ENCODE data around the gene SRRM3.
"Not testable (repeated sequence)": the region's sequence is repeated elsewhere in the genome, so short reads cannot be mapped to it uniquely, and the experiment has no call there.

SRRM3 gene

GRCh38 chr7:76286842-76287403 is 85.2 kb downstream of the SRRM3 start:
- no peak for DNase-seq (ENCODE audit: low read depth in 1 of 2, low spot score in 1 of 2)

GRCh38 chr7:76290847-76291350 is 89.2 kb downstream of the SRRM3 start:
- not testable (repeated sequence) for DNase-seq (ENCODE audit: low read depth in 1 of 2, low spot score in 1 of 2)

GRCh38 chr7:76291351-76292212 is 89.9 kb downstream of the SRRM3 start:
- DNase-seq (ENCODE audit: low read depth in 1 of 2, low spot score in 1 of 2): peak; percentile 76 to 77

GRCh38 chr7:76292213-76292573 is 90.5 kb downstream of the SRRM3 start:
- DNase-seq (ENCODE audit: low read depth in 1 of 2, low spot score in 1 of 2): no peak

- DNase-seq (ENCODE audit: low read depth in 1 of 2, low spot score in 1 of 2): not testable (repeated sequence)
Observed at GRCh38 chr7:76292911-76293310, 91.2 kb downstream of the SRRM3 start.

- no peak for DNase-seq (ENCODE audit: low read depth in 1 of 2, low spot score in 1 of 2)
Observed at GRCh38 chr7:76293407-76293901, 91.8 kb downstream of the SRRM3 start.

- no peak for DNase-seq (ENCODE audit: low read depth in 1 of 2, low spot score in 1 of 2)
Observed at GRCh38 chr7:76294344-76295024, 92.8 kb downstream of the SRRM3 start.

GRCh38 chr7:76296743-76297740 is 95.3 kb downstream of the SRRM3 start:
- DNase-seq (ENCODE audit: low read depth in 1 of 2, low spot score in 1 of 2): no peak

GRCh38 chr7:76300166-76300731 is 98.6 kb downstream of the SRRM3 start:
- no peak for DNase-seq (ENCODE audit: low read depth in 1 of 2, low spot score in 1 of 2)

GRCh38 chr7:76301000-76301399 is 99.3 kb downstream of the SRRM3 start:
- no peak for DNase-seq (ENCODE audit: low read depth in 1 of 2, low spot score in 1 of 2)

- peak; percentile 46 to 52 for DNase-seq (ENCODE audit: low read depth in 1 of 2, low spot score in 1 of 2)
Observed at GRCh38 chr7:76302347-76303201, 100.9 kb downstream of the SRRM3 start, which contains the start of gene HSPB1. TSS of gene HSPB1 (plus strand) at chr7:76302673. CDS start at chr7:76302713, 40 bp downstream.

- peak; percentile 63 to 73 for DNase-seq (ENCODE audit: low read depth in 1 of 2, low spot score in 1 of 2)
Observed at GRCh38 chr7:76303202-76304147, 101.8 kb downstream of the SRRM3 start.

- DNase-seq (ENCODE audit: low read depth in 1 of 2, low spot score in 1 of 2): no peak
Observed at GRCh38 chr7:76304888-76305375, 103.2 kb downstream of the SRRM3 start.

- DNase-seq (ENCODE audit: low read depth in 1 of 2, low spot score in 1 of 2): not testable (repeated sequence)
Observed at GRCh38 chr7:76308874-76309273, 107.2 kb downstream of the SRRM3 start.

- not testable (repeated sequence) for DNase-seq (ENCODE audit: low read depth in 1 of 2, low spot score in 1 of 2)
Observed at GRCh38 chr7:76309341-76310101, 107.8 kb downstream of the SRRM3 start.

- DNase-seq (ENCODE audit: low read depth in 1 of 2, low spot score in 1 of 2): no peak
Observed at GRCh38 chr7:76310102-76310957, 108.6 kb downstream of the SRRM3 start.

All from activated T-helper 1 cell treated with anti-CD3 and anti-CD28 coated beads, Interleukin-2, amount 50 U/mL, for 16 hours (primary cell).